SK-N-SH (cell line): ENCODE data around the gene NLRP4. TPM values are rescaled to one million over a fixed set of nuclear protein-coding genes. Genes with fewer than 3 reads are reported as not detected.

Source experiments
- CTCF ChIA-PET: fragments of 300-600, 350-600 bp; formaldehyde crosslinking; extraction: SDS; loops from one replicate; lab custom pipeline; 2021; lab: Yijun Ruan, JAX
- POLR2A ChIA-PET: fragments of 350-600 bp; sonication (Branson Sonifier 250); formaldehyde crosslinking; extraction: SDS; loops from one replicate; lab custom pipeline; 2020; ENCODE audit warnings: antibody characterized with exemption, inconsistent platforms; lab: Yijun Ruan, JAX
- DNase-seq: peaks from one replicate; pipeline ENCODE4 v3.0.0; 2012
- H2AFZ ChIP-seq: fragments of 200-600 bp; sonication (generic); 2 replicates; pipeline ENCODE4 v1.8.1; 2016; ENCODE audit warnings: antibody characterized with exemption, mild to moderate bottlenecking, low read depth
- H3F3A ChIP-seq: fragments of 200-600 bp; sonication (generic); replicated peaks from 2 replicates; pipeline ENCODE3; 2016; ENCODE audit warnings: antibody characterized with exemption, mild to moderate bottlenecking; ENCODE audit not compliant: insufficient read depth
- H3K27ac ChIP-seq, 2 experiments: fragments of 200-500 bp in 1 of 2; fragments of 200-600 bp in 1 of 2; sonication (Bioruptor generic) in 1 of 2; sonication (generic), shearing (Covaris generic) in 1 of 2; 2 replicates each; pipeline versions ENCODE4 v1.5.1 to v1.6.1; 2014 to 2016; ENCODE audit warnings: low read depth in 2 of 2, inconsistent platforms in 1 of 2, low read length in 1 of 2, mild to moderate bottlenecking in 1 of 2, mixed read lengths in 1 of 2
- H3K27me3 ChIP-seq: fragments of 200-600 bp; sonication (generic), shearing (Covaris generic); 2 replicates; pipeline ENCODE4 v1.6.1; 2016; ENCODE audit warnings: mixed run types; ENCODE audit not compliant: insufficient read depth
- H3K36me3 ChIP-seq, 2 experiments: fragments of 200-500 bp in 1 of 2; fragments of 200-600 bp in 1 of 2; sonication (Bioruptor generic) in 1 of 2; sonication (generic) in 1 of 2; replicated peaks in 1 of 2; 2 replicates each; pipeline versions ENCODE3 to v1.5.1; 2014 to 2016; ENCODE audit warnings: low read length in 1 of 2, mild to moderate bottlenecking in 1 of 2; ENCODE audit not compliant: insufficient read depth in 2 of 2, control insufficient read depth in 1 of 2
- H3K4me1 ChIP-seq, 2 experiments: fragments of 200-500 bp in 1 of 2; fragments of 200-600 bp in 1 of 2; sonication (Bioruptor generic) in 1 of 2; sonication (generic), shearing (Covaris generic) in 1 of 2; 2 replicates each; pipeline versions ENCODE4 v1.5.1 to v1.6.1; 2014 to 2016; ENCODE audit warnings: low read depth in 1 of 2, low read length in 1 of 2, mixed run types in 1 of 2; ENCODE audit not compliant: insufficient read depth in 2 of 2, control insufficient read depth in 1 of 2
- H3K4me2 ChIP-seq: fragments of 200-600 bp; sonication (generic), shearing (Covaris generic); 2 replicates; pipeline ENCODE4 v1.6.1; 2017; ENCODE audit warnings: mixed run types
- H3K4me3 ChIP-seq, 2 experiments: fragments of 200-500 bp in 1 of 2; fragments of 200-600 bp in 1 of 2; sonication (Bioruptor generic) in 1 of 2; sonication (generic), shearing (Covaris generic) in 1 of 2; 2 replicates each; pipeline versions ENCODE4 v1.5.1 to v1.8.1; 2014 to 2016; ENCODE audit warnings: low read depth in 2 of 2, inconsistent platforms in 1 of 2, low read length in 1 of 2, mild to moderate bottlenecking in 1 of 2, mixed read lengths in 1 of 2, moderate library complexity in 1 of 2
- H3K79me2 ChIP-seq: fragments of 200-600 bp; sonication (generic); 2 replicates; pipeline ENCODE4 v1.8.1; 2017; ENCODE audit warnings: mild to moderate bottlenecking; ENCODE audit not compliant: insufficient read depth
- H3K9ac ChIP-seq: fragments of 200-600 bp; sonication (generic); 2 replicates; pipeline ENCODE4 v1.6.1; 2017; ENCODE audit warnings: mixed run types
- H3K9me2 ChIP-seq: fragments of 200-600 bp; sonication (generic); 2 replicates; pipeline ENCODE4 v1.6.1; 2017; ENCODE audit warnings: mixed run types
- H3K9me3 ChIP-seq: fragments of 200-600 bp; sonication (generic); 2 replicates; pipeline ENCODE4 v1.6.1; 2017; ENCODE audit warnings: mixed run types, mild to moderate bottlenecking, moderate library complexity
- H4K20me1 ChIP-seq: fragments of 200-600 bp; sonication (generic); 2 replicates; pipeline ENCODE4 v1.6.1; 2017; ENCODE audit warnings: mild to moderate bottlenecking, mixed run types; ENCODE audit not compliant: insufficient read depth
- CHD2 ChIP-seq: fragments of 150-350 bp; IDR thresholded peaks from 2 replicates; pipeline ENCODE4 v1.6.1; 2018; ENCODE audit warnings: low read length; ENCODE audit not compliant: partially characterized antibody
- ELF1 ChIP-seq: IDR thresholded peaks from 2 replicates; pipeline ENCODE4 v1.4.0; 2012
- EZH2phosphoT487 ChIP-seq: fragments of 200-600 bp; sonication (generic); IDR thresholded peaks from 2 replicates; pipeline ENCODE4 v1.6.1; 2017; ENCODE audit warnings: low read depth, mixed run types, mild to moderate bottlenecking, antibody characterized with exemption, moderate library complexity, borderline replicate concordance
- FOSL2 ChIP-seq: IDR thresholded peaks from 2 replicates; pipeline ENCODE4 v1.4.0; 2012; ENCODE audit warnings: low read depth, mild to moderate bottlenecking, moderate library complexity, borderline replicate concordance
- FOXJ3 ChIP-seq: sonication (generic); formaldehyde crosslinking; IDR thresholded peaks from 2 replicates; pipeline ENCODE4 v1.5.1; 2020; ENCODE audit warnings: mild to moderate bottlenecking, missing genetic modification reagents
- JUND ChIP-seq: IDR thresholded peaks from 2 replicates; pipeline ENCODE4 v1.4.0; 2012
- MEF2A ChIP-seq: IDR thresholded peaks from 2 replicates; pipeline ENCODE4 v1.4.0; 2012; ENCODE audit warnings: low read depth, borderline replicate concordance
- MXI1 ChIP-seq: IDR thresholded peaks from 2 replicates; pipeline ENCODE4 v1.6.1; 2012; ENCODE audit warnings: mild to moderate bottlenecking, low read depth, low read length, improper control_type of control experiment
- POLR2AphosphoS5 ChIP-seq: IDR thresholded peaks from 2 replicates; pipeline ENCODE4 v1.6.1; 2012; ENCODE audit warnings: low read depth, low read length
- RAD21 ChIP-seq: IDR thresholded peaks from 2 replicates; pipeline ENCODE4 v1.6.1; 2012; ENCODE audit warnings: mild to moderate bottlenecking, low read length
- REST ChIP-seq: IDR thresholded peaks from 2 replicates; pipeline ENCODE4 v1.6.1; 2012; ENCODE audit warnings: mild to moderate bottlenecking, low read depth, low read length, moderate library complexity
- RFX5 ChIP-seq: IDR thresholded peaks from 2 replicates; pipeline ENCODE4 v1.6.1; 2012; ENCODE audit warnings: mild to moderate bottlenecking, improper control_type of control experiment, low read length
- WGBS: methylation state at CpG from one replicate; pipeline ENCODE4 v1.1.6; 2017; ENCODE audit warnings: low lambda C conversion rate; 5-methylcytosine and 5-hydroxymethylcytosine counted together
- polyA plus RNA-seq, 3 experiments: library from polyadenylated mRNA; depleted of rRNA; stranded (reverse); fragments of >200 nt; gene quantifications; 2 replicates each; pipeline ENCODE4 v1.2.3, GENCODE V29; 2012
- TF ChIP-seq, protein P1 (sequence below): fragments of 200-600 bp; sonication (generic); IDR thresholded peaks from 2 replicates; pipeline ENCODE4 v1.6.1; 2017; ENCODE audit warnings: antibody characterized with exemption, mild to moderate bottlenecking, moderate library complexity
- TF ChIP-seq, protein P2 (sequence below): fragments of 150-350 bp; IDR thresholded peaks from 2 replicates; pipeline ENCODE4 v1.6.1; 2017; ENCODE audit warnings: antibody characterized with exemption, low read length, low read depth, borderline replicate concordance

NLRP4 gene
- polyA plus RNA-seq, 1 of the 3 experiments (the other 2 are of a cell fraction) = 0.02 TPM

DNA sequence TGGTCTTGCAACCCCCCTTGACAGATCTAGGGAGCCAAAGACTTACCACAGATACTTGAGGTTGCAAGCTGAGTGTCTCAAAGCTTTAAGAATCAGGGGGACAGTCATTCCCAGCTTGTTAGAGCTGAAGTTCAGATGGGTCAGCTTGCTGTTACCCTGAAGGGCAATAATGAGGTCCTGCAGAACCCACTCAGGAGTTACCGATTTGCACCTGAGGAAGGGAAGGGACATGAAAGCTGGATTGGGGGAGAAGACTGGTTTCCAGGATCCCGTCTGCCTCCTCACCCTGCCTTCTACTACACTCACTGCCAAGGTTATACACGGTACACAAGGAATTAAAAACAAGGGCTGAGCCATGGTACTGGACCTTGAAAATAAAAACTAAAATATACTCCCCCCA, 71.4 kb downstream of the NLRP4 start:
- TF ChIP-seq REST = no peak
- TF ChIP-seq CHD2 = no peak
- no peak for TF ChIP-seq MEF2A
- no peak for TF ChIP-seq RAD21
- no peak for TF ChIP-seq RFX5
- no peak for TF ChIP-seq JUND
- no peak for TF ChIP-seq FOXJ3 (CRISPR knock-in tag)
- TF ChIP-seq MXI1 = no peak
- TF ChIP-seq, protein P1, sequence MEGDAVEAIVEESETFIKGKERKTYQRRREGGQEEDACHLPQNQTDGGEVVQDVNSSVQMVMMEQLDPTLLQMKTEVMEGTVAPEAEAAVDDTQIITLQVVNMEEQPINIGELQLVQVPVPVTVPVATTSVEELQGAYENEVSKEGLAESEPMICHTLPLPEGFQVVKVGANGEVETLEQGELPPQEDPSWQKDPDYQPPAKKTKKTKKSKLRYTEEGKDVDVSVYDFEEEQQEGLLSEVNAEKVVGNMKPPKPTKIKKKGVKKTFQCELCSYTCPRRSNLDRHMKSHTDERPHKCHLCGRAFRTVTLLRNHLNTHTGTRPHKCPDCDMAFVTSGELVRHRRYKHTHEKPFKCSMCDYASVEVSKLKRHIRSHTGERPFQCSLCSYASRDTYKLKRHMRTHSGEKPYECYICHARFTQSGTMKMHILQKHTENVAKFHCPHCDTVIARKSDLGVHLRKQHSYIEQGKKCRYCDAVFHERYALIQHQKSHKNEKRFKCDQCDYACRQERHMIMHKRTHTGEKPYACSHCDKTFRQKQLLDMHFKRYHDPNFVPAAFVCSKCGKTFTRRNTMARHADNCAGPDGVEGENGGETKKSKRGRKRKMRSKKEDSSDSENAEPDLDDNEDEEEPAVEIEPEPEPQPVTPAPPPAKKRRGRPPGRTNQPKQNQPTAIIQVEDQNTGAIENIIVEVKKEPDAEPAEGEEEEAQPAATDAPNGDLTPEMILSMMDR = no peak
- no peak for TF ChIP-seq POLR2AphosphoS5
- no peak for TF ChIP-seq ELF1
- TF ChIP-seq EZH2phosphoT487 = no peak
- TF ChIP-seq FOSL2 = no peak
- TF ChIP-seq, protein P2, sequence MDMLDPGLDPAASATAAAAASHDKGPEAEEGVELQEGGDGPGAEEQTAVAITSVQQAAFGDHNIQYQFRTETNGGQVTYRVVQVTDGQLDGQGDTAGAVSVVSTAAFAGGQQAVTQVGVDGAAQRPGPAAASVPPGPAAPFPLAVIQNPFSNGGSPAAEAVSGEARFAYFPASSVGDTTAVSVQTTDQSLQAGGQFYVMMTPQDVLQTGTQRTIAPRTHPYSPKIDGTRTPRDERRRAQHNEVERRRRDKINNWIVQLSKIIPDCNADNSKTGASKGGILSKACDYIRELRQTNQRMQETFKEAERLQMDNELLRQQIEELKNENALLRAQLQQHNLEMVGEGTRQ = no peak
- H3K27ac ChIP-seq = no peak overlapping the region

More for the DNA sequence above, 71.4 kb downstream of the NLRP4 start:
- ChIA-PET POLR2A (no interaction called here), CTCF (no interaction called here)
- no peaks in the 10 kb centered on the region for H3K4me1 ChIP-seq
- no peaks in the 10 kb centered on the region for H3K9me3 ChIP-seq
- no peaks in the 10 kb centered on the region for H3K79me2 ChIP-seq
- no peak overlapping the region for H2AFZ ChIP-seq
- no peaks in the 10 kb centered on the region for H4K20me1 ChIP-seq
- no peak overlapping the region for H3K4me2 ChIP-seq
- H3F3A ChIP-seq = no peaks in the 10 kb centered on the region
- no peaks in the 10 kb centered on the region for H3K9me2 ChIP-seq
- H3K36me3 ChIP-seq = no peaks in the 10 kb centered on the region
- no peak overlapping the region for H3K9ac ChIP-seq
- no peak for DNase-seq
- WGBS = 10% methylated on average over 3 of the region's 3 CpGs
- no peak overlapping the region for H3K4me3 ChIP-seq
- peaks cover 7% of the 10 kb centered on the region; the same call in 1 of the 2 replicates for H3K27me3 ChIP-seq
